Mesendoderm (in vitro differentiated cells): ENCODE measurements around the gene B3GLCT.

Experiments
- DNase-seq: peaks from one replicate; pipeline ENCODE4 v3.0.0; 2013
- H2AK5ac ChIP-seq: 2 replicates; pipeline ENCODE4 v1.6.1; 2013; ENCODE audit warnings: low read length, inconsistent platforms
- H2BK120ac ChIP-seq: 2 replicates; pipeline ENCODE4 v1.6.1; 2013; ENCODE audit warnings: low read depth, mild to moderate bottlenecking, low read length, moderate library complexity, mixed read lengths
- H2BK15ac ChIP-seq: replicated peaks from 2 replicates; pipeline ENCODE4 v1.6.1; 2013; ENCODE audit warnings: low read depth, mild to moderate bottlenecking, moderate library complexity
- H2BK5ac ChIP-seq: 2 replicates; pipeline ENCODE4 v1.6.1; 2013; ENCODE audit warnings: low read length, inconsistent platforms
- H3K18ac ChIP-seq: 2 replicates; pipeline ENCODE4 v1.6.1; 2013; ENCODE audit warnings: mild to moderate bottlenecking, low read length, mixed read lengths
- H3K23ac ChIP-seq: one replicate; pipeline ENCODE4 v1.6.1; 2013; ENCODE audit warnings: low read length
- H3K27ac ChIP-seq: 2 replicates; pipeline ENCODE4 v1.5.1; 2013; ENCODE audit warnings: low read depth, mild to moderate bottlenecking, inconsistent platforms, low read length, moderate library complexity
- H3K27me3 ChIP-seq: 2 replicates; pipeline ENCODE4 v1.6.1; 2013; ENCODE audit warnings: low read length, control low read depth, mild to moderate bottlenecking, inconsistent platforms; ENCODE audit not compliant: insufficient read depth, poor library complexity
- H3K36me3 ChIP-seq: 2 replicates; pipeline ENCODE4 v1.6.1; 2013; ENCODE audit warnings: low read length, inconsistent platforms; ENCODE audit not compliant: control insufficient read depth, insufficient read depth
- H3K4ac ChIP-seq: one replicate; pipeline ENCODE4 v1.6.1; 2013; ENCODE audit warnings: low read depth, mild to moderate bottlenecking, low read length, moderate library complexity
- H3K4me1 ChIP-seq: 2 replicates; pipeline ENCODE4 v1.6.1; 2013; ENCODE audit warnings: low read depth, low read length, inconsistent platforms; ENCODE audit not compliant: control insufficient read depth
- H3K4me2 ChIP-seq: 2 replicates; pipeline ENCODE4 v1.6.1; 2013; ENCODE audit warnings: low read length
- H3K4me3 ChIP-seq: 2 replicates; pipeline ENCODE4 v1.5.1; 2013; ENCODE audit warnings: mild to moderate bottlenecking, low read length
- H3K56ac ChIP-seq: one replicate; pipeline ENCODE4 v1.6.1; 2013; ENCODE audit warnings: low read length
- H3K79me1 ChIP-seq: 2 replicates; pipeline ENCODE4 v1.6.1; 2013; ENCODE audit warnings: low read length, inconsistent platforms
- H3K79me2 ChIP-seq: 2 replicates; pipeline ENCODE4 v1.6.1; 2013; ENCODE audit warnings: mild to moderate bottlenecking, low read length; ENCODE audit not compliant: control insufficient read depth, insufficient read depth
- H3K9ac ChIP-seq: 2 replicates; pipeline ENCODE4 v1.6.1; 2013; ENCODE audit warnings: low read length, inconsistent platforms
- H4K5ac ChIP-seq: one replicate; pipeline ENCODE4 v1.6.1; 2013; ENCODE audit warnings: low read length
- H4K8ac ChIP-seq: one replicate; pipeline ENCODE4 v1.6.1; 2013; ENCODE audit warnings: low read depth, mild to moderate bottlenecking, control low read depth, low read length, moderate library complexity
- WGBS: extraction: QIAGEN DNeasy Blood & Tissue Kit; methylation state at CpG from one replicate; pipeline ENCODE4 v1.1.7; 2013; ENCODE audit warnings: low lambda C conversion rate, missing lambda C conversion rate; ENCODE audit not compliant: insufficient coverage; ENCODE audit errors: extremely low coverage; 5-methylcytosine and 5-hydroxymethylcytosine counted together

B3GLCT gene

DNA sequence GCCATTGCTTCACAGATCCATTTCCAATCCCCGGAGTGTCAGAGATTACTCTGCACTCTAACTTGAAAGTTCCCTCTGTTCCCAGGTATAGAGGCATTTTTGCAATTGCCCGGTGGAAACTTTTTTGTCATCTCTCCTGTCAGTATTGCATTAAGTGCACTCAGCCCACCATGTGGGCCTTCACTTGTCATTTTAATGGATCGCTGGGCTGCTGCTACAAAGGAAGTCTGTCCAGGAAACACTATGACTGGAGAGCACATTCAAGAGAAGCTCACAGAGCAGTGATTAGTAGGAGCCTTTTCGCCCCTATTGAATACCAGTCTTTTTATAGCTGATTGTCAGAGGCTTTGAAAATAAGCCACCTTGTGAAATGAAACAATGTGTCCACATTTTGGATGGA, 180.9 kb downstream of the B3GLCT start:
- no peak overlapping the region for H3K4ac ChIP-seq
- H2BK5ac ChIP-seq: no peak overlapping the region
- no peaks in the 10 kb centered on the region for H3K79me2 ChIP-seq
- H3K27ac ChIP-seq: no peak overlapping the region
- no peak overlapping the region for H3K18ac ChIP-seq
- H3K4me1 ChIP-seq: no peaks in the 10 kb centered on the region
- H3K4me3 ChIP-seq: no peak overlapping the region
- H4K5ac ChIP-seq: no peak overlapping the region
- H3K79me1 ChIP-seq: no peaks in the 10 kb centered on the region
- no peak overlapping the region for H3K4me2 ChIP-seq
- DNase-seq: no peak
- no peak overlapping the region for H2AK5ac ChIP-seq
- no peak overlapping the region for H2BK120ac ChIP-seq
- no CpG with 5 or more reads among the region's 4 CpGs for WGBS
- H4K8ac ChIP-seq: no peak overlapping the region
- no peak overlapping the region for H3K56ac ChIP-seq
- H3K27me3 ChIP-seq: no peaks in the 10 kb centered on the region
- H3K9ac ChIP-seq: no peak overlapping the region
- no peak overlapping the region for H3K23ac ChIP-seq
- H3K36me3 ChIP-seq: no peaks in the 10 kb centered on the region
- no peak overlapping the region for H2BK15ac ChIP-seq
